ENCODE data around the gene ARHGEF16.

ARHGEF16 gene

GRCh38 chr1:3453891-3454810, at the start of gene ARHGEF16:
ARHGEF16 (plus strand) TSS chr1:3454665; CDS start chr1:3463085, 8,420 bp downstream.
- no peak for DNase-seq (ENCODE audit: low read depth)

DNA sequence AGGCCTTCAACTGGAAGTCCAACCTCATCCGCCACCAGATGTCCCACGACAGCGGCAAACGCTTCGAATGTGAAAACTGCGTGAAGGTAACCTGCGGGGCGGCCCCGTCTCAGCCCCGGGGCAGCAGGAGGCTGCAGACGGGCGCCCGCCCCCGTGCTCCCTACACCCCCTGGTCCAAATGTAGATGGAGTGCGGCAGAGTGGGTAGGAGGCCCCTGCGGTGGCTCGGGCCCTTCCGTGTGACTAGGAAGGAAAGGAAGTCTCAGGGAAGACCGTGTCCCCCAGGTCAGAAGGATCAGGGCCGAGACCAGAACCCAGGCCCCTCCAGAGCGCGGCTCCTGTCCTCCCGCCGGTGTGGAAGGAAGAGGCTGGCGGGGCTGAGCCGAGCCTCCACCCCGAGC, 49.7 kb upstream of the ARHGEF16 start:
- no peak for DNase-seq (ENCODE audit: low read depth)

DNA sequence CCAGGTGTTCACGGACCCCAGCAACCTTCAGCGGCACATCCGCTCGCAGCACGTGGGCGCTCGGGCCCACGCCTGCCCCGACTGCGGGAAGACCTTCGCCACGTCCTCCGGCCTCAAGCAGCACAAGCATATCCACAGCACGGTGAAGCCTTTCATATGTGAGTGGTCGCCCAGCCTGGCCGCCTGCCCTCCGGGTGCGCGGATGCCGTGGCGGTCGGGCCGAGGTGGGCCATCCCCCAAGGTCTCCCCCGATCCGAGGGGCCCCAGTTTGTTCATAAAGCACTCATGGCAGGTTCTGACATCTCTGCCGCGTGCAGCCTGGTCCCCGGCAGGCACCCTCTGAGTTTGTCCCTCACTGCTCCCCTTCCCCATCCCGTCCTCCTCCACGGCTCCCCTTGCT, 49.0 kb upstream of the ARHGEF16 start:
- DNase-seq (ENCODE audit: low read depth): no peak

- DNase-seq (ENCODE audit: low read depth): no peak
These were observed 48.2 kb upstream of the ARHGEF16 start for GRCh38 chr1:3405974-3406867.

DNA sequence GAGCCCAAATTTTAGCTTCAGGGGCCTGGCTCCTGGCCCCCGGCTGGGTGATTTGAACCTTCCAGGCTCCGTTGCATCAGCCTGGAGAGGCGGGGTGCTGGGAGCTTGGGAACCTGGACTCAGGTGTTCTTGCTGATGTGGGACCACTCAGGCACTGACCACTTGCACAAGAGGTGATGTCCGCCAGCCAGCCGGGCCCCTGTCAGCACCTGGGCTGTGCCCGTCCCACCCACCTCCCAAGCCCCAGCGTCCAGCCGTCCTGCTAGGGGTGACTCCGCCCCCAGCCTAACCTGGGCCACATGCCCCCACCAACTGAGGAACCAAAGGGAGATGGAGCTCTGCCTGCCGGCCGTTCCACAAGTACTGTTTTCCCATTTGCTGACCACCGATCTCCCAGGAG, 47.4 kb upstream of the ARHGEF16 start:
- DNase-seq (ENCODE audit: low read depth): no peak

- no peak for DNase-seq (ENCODE audit: low read depth)
These were observed 45.7 kb upstream of the ARHGEF16 start for GRCh38 chr1:3408751-3409266.

GRCh38 chr1:3409366-3410141, 44.9 kb upstream of the ARHGEF16 start:
- no peak for DNase-seq (ENCODE audit: low read depth)

GRCh38 chr1:3410142-3410925, 44.1 kb upstream of the ARHGEF16 start:
- DNase-seq (ENCODE audit: low read depth): no peak

- DNase-seq (ENCODE audit: low read depth): no peak
These were observed 42.7 kb upstream of the ARHGEF16 start for GRCh38 chr1:3411806-3412205.

GRCh38 chr1:3412376-3412775, 42.1 kb upstream of the ARHGEF16 start:
- DNase-seq (ENCODE audit: low read depth): no peak

GRCh38 chr1:3413975-3414710, 40.3 kb upstream of the ARHGEF16 start:
- no peak for DNase-seq (ENCODE audit: low read depth)

DNA sequence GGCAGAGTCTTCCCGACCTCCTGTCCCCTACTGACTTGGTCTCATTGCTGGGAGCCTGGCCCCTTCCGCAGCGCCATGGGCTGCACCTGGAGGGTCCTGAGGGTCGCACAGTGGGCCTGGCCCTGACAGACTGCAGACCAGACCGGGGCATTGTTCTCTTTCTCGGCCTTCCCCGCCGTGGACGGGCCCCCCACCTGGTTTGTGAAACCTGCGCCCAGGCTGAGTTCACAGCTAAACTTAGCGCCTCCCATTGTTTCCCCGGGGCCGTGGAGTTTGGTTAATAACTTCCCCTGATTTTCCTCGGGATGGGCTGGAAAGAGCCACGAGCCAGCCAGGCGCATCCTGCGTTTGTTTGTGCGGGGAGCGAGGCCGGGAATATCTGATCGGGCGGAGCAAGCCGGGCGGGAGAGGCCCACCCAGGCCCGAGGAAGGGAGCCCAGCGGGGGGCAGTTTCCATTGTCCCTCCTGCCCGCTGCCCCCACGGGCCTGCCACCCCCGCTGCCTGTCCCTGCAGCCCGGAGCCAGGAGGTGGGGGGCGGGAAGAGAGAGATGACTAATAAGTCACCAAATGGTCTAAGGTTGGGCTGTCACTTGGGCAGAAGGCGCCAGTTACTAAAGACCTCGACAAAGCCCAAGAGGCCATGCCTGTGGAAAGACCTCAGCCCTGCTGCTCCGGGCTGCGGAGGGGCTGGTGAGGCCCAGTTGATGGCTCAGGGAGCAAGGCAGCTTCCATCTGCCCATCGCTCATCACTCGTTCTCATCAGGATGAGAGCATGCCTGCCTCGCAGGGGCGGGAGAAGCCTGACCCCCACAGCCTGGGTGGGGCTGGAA, 39.0 kb upstream of the ARHGEF16 start:
- DNase-seq (ENCODE audit: low read depth): no peak

- no peak for DNase-seq (ENCODE audit: low read depth)
These were observed 37.3 kb upstream of the ARHGEF16 start for GRCh38 chr1:3417082-3417739.

- DNase-seq (ENCODE audit: low read depth): no peak
These were observed 36.5 kb upstream of the ARHGEF16 start for GRCh38 chr1:3417934-3418333.

- DNase-seq (ENCODE audit: low read depth): no peak
These were observed 35.9 kb upstream of the ARHGEF16 start for GRCh38 chr1:3418600-3418999.

DNA sequence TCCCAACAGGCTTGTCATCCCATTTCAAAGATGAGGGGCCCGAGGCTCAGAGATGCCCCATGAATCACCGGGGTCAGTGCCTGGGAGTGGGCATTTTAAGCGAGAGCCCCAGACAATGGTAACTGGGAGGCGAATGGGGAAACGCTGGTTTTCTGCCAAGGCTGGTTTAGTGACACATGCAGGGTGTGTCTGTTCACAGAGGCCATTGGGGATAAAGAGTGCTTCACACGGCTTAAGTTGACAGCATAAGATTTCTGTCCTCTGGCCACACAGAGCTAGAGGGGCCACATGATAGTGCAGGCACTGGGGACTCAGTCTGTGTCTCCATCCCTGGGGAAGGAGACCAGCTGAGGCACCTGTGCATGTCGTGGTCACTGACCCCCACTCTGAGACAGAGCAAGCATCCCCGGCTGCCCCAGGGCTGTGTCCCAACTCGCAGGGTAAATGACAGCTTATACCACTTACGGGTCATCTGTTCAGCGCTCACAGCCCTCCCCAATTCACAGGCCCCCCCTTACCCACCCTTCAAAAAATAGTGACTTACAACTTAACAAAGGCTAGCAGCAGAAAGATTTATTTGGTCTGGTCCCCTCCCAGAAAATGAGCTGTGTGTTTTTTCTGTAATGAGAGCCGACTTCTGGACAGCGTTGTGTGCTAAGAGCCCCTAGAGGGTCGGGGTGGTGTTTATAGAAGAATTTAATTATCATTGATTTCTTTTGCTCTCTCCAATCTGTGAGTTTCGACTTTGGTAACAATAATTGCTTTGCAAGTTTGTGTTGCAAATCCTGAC, 34.9 kb upstream of the ARHGEF16 start:
- DNase-seq (ENCODE audit: low read depth): no peak

- no peak for DNase-seq (ENCODE audit: low read depth)
These were observed 34.1 kb upstream of the ARHGEF16 start for GRCh38 chr1:3420218-3420951.

All from stimulated activated CD8-positive, alpha-beta memory T cell treated with anti-CD3 and anti-CD28 coated beads, Interleukin-15, amount 100 ng/mL, for 24 hours (primary cell).